H1 (cell line): ENCODE data around the gene SLC6A19. TPM values are rescaled to one million over a fixed set of nuclear protein-coding genes. Genes with fewer than 3 reads are reported as not detected.

Experiments
- CTCF ChIA-PET: fragments of 300-600 bp; sonication (Branson Sonifier 250); formaldehyde crosslinking; loops from one replicate; lab custom pipeline; 2021; ENCODE audit not compliant: partially characterized antibody; lab: Charles Lee
- POLR2A ChIA-PET: fragments of 300-600 bp; sonication (Branson Sonifier 250); formaldehyde crosslinking; loops from one replicate; lab custom pipeline; 2021; ENCODE audit warnings: inconsistent platforms; ENCODE audit not compliant: partially characterized antibody; lab: Charles Lee
- DNase-seq, 2 experiments: peaks; one replicate each; pipeline versions ENCODE4 v3.0.0 to v3.0.0-alpha.2; 2010 to 2022; ENCODE audit warnings: low spot score in 2 of 2, low read depth in 1 of 2, mixed read lengths in 1 of 2
- FAIRE-seq: peaks from 2 replicates; lab custom pipeline; 2011; peaks lifted over from hg19 to GRCh38; lab: Jason Lieb, UNC
- H2AFZ ChIP-seq: 2 replicates; pipeline ENCODE4 v1.8.1; 2012; ENCODE audit warnings: low read length, inconsistent platforms
- H2AK5ac ChIP-seq: 2 replicates; pipeline ENCODE4 v1.6.1; 2013; ENCODE audit warnings: low read depth, low read length
- H2BK120ac ChIP-seq: replicated peaks from 2 replicates; pipeline ENCODE3; 2013; ENCODE audit warnings: low read depth, low read length, inconsistent platforms
- H2BK12ac ChIP-seq: 2 replicates; pipeline ENCODE4 v1.6.1; 2013; ENCODE audit warnings: low read depth, low read length
- H2BK15ac ChIP-seq: 2 replicates; pipeline ENCODE4 v1.6.1; 2013; ENCODE audit warnings: low read length
- H2BK20ac ChIP-seq: 2 replicates; pipeline ENCODE4 v1.6.1; 2013; ENCODE audit warnings: low read length
- H2BK5ac ChIP-seq: 2 replicates; pipeline ENCODE4 v1.6.1; 2013; ENCODE audit warnings: low read depth, low read length
- H3K14ac ChIP-seq: 2 replicates; pipeline ENCODE4 v1.6.1; 2013; ENCODE audit warnings: inconsistent platforms; ENCODE audit not compliant: insufficient read length
- H3K18ac ChIP-seq: 2 replicates; pipeline ENCODE4 v1.6.1; 2013; ENCODE audit warnings: low read length; ENCODE audit errors: extremely low read depth
- H3K23ac ChIP-seq: 2 replicates; pipeline ENCODE4 v1.6.1; 2013; ENCODE audit warnings: inconsistent platforms; ENCODE audit not compliant: insufficient read length
- H3K23me2 ChIP-seq: 2 replicates; pipeline ENCODE4 v1.6.1; 2013; ENCODE audit warnings: low read depth, low read length
- H3K27ac ChIP-seq: 2 replicates; pipeline ENCODE4 v1.6.1; 2011; ENCODE audit warnings: low read depth, low read length, inconsistent platforms
- H3K27me3 ChIP-seq, 4 experiments: replicated peaks in 1 of 4; 1 replicate in 1 of 4; 2 replicates in 3 of 4; pipeline versions ENCODE4 v1.6.1 to v1.8.1; 2011 to 2013; ENCODE audit warnings: low read length in 3 of 4, mild to moderate bottlenecking in 3 of 4, inconsistent platforms in 2 of 4, mixed read lengths in 2 of 4, moderate library complexity in 1 of 4; ENCODE audit not compliant: control insufficient read depth in 3 of 4, insufficient read depth in 3 of 4; ENCODE audit errors: extremely low read depth in 1 of 4
- H3K36me3 ChIP-seq, 4 experiments: 2 replicates each; pipeline versions ENCODE4 v1.6.1 to v1.8.1; 2011 to 2013; ENCODE audit warnings: mild to moderate bottlenecking in 4 of 4, low read length in 3 of 4, moderate library complexity in 2 of 4, control low read depth in 1 of 4, inconsistent platforms in 1 of 4; ENCODE audit not compliant: insufficient read depth in 4 of 4, control insufficient read depth in 2 of 4
- H3K4ac ChIP-seq: replicated peaks from 2 replicates; pipeline ENCODE3; 2013; ENCODE audit warnings: low read length, low read depth, mixed read lengths, inconsistent platforms; ENCODE audit not compliant: insufficient read length
- H3K4me1 ChIP-seq, 4 experiments: replicated peaks in 1 of 4; 1 replicate in 1 of 4; 2 replicates in 3 of 4; pipeline versions ENCODE4 v1.6.1 to v1.8.1; 2011 to 2013; ENCODE audit warnings: low read length in 3 of 4, inconsistent platforms in 2 of 4, mixed read lengths in 1 of 4; ENCODE audit not compliant: insufficient read depth in 4 of 4, control insufficient read depth in 3 of 4
- H3K4me2 ChIP-seq, 2 experiments: 2 replicates each; pipeline versions ENCODE4 v1.6.1 to v1.8.1; 2011 to 2013; ENCODE audit warnings: low read depth in 2 of 2, low read length in 2 of 2, control low read depth in 1 of 2, inconsistent platforms in 1 of 2, mild to moderate bottlenecking in 1 of 2; ENCODE audit not compliant: insufficient read depth in 1 of 2
- H3K4me3 ChIP-seq, 4 experiments: fragments of 200-600, 300-600 bp in 1 of 4; sonication (generic), shearing (Covaris generic), sonication (Bioruptor Twin) in 1 of 4; 2 replicates each; pipeline versions ENCODE4 v1.5.1 to v1.8.1; 2011 to 2016; ENCODE audit warnings: low read length in 4 of 4, low read depth in 3 of 4, control low read depth in 2 of 4, inconsistent platforms in 2 of 4, mild to moderate bottlenecking in 2 of 4, mixed read lengths in 1 of 4, moderate library complexity in 1 of 4; ENCODE audit not compliant: insufficient read depth in 2 of 4; ENCODE audit errors: extremely low read depth in 1 of 4
- H3K56ac ChIP-seq: replicated peaks from 2 replicates; pipeline ENCODE3; 2013; ENCODE audit warnings: low read depth, mild to moderate bottlenecking, mixed read lengths, low read length, inconsistent platforms; ENCODE audit not compliant: insufficient read length
- H3K79me1 ChIP-seq: 2 replicates; pipeline ENCODE4 v1.6.1; 2013; ENCODE audit warnings: low read depth, low read length, control low read depth
- H3K79me2 ChIP-seq, 2 experiments: 2 replicates each; pipeline versions ENCODE4 v1.6.1 to v1.8.1; 2012 to 2013; ENCODE audit warnings: low read length in 2 of 2, mild to moderate bottlenecking in 2 of 2, inconsistent platforms in 1 of 2; ENCODE audit not compliant: insufficient read depth in 2 of 2, control insufficient read depth in 1 of 2
- H3K9ac ChIP-seq, 4 experiments: replicated peaks in 1 of 4; 1 replicate in 1 of 4; 2 replicates in 3 of 4; pipeline versions ENCODE4 v1.6.1 to v1.8.1; 2011 to 2013; ENCODE audit warnings: low read depth in 3 of 4, low read length in 3 of 4, control low read depth in 2 of 4, mild to moderate bottlenecking in 2 of 4, moderate library complexity in 2 of 4, inconsistent platforms in 1 of 4; ENCODE audit errors: extremely low read depth in 1 of 4
- H3K9me3 ChIP-seq, 2 experiments: 2 replicates each; pipeline versions ENCODE4 v1.6.1 to v1.8.1; 2012 to 2013; ENCODE audit warnings: mild to moderate bottlenecking in 2 of 2, moderate library complexity in 2 of 2, control low read depth in 1 of 2, inconsistent platforms in 1 of 2, low read depth in 1 of 2, low read length in 1 of 2, mixed read lengths in 1 of 2; ENCODE audit not compliant: insufficient read depth in 2 of 2
- H4K20me1 ChIP-seq, 2 experiments: replicated peaks in 1 of 2; 2 replicates each; pipeline versions ENCODE3 to v1.8.1; 2011 to 2013; ENCODE audit warnings: inconsistent platforms in 2 of 2, low read length in 2 of 2, mild to moderate bottlenecking in 1 of 2; ENCODE audit not compliant: insufficient read depth in 2 of 2, control insufficient read depth in 1 of 2
- H4K5ac ChIP-seq: 2 replicates; pipeline ENCODE4 v1.6.1; 2013; ENCODE audit warnings: low read length, low read depth, mixed read lengths, inconsistent platforms; ENCODE audit not compliant: insufficient read length
- H4K8ac ChIP-seq: 2 replicates; pipeline ENCODE4 v1.8.0; 2013; ENCODE audit warnings: mild to moderate bottlenecking, moderate library complexity, low read length, inconsistent platforms; ENCODE audit not compliant: insufficient read depth; ENCODE audit errors: extremely low read depth
- H4K91ac ChIP-seq: replicated peaks from 2 replicates; pipeline ENCODE3; 2013; ENCODE audit warnings: low read length, mixed read lengths, inconsistent platforms; ENCODE audit not compliant: insufficient read length
- ASH2L ChIP-seq: fragments of 200-600, 300-600 bp; sonication (generic); IDR thresholded peaks from one replicate; pipeline ENCODE4 v1.7.1; 2017; ENCODE audit warnings: low read length
- CBX8 ChIP-seq: fragments of 300-800, 300-1000 bp; sonication (generic); IDR thresholded peaks from 2 replicates; pipeline ENCODE4 v1.7.1; 2016; ENCODE audit warnings: low read depth, low read length, borderline replicate concordance
- EP300 ChIP-seq, 2 experiments: IDR thresholded peaks; 1 replicate in 1 of 2; 2 replicates in 1 of 2; pipeline ENCODE4 v1.6.1; 2011 to 2012; ENCODE audit warnings: low read depth in 2 of 2, low read length in 2 of 2, mild to moderate bottlenecking in 2 of 2, borderline replicate concordance in 1 of 2, inconsistent platforms in 1 of 2, moderate library complexity in 1 of 2
- HDAC6 ChIP-seq: IDR thresholded peaks from one replicate; pipeline ENCODE4 v1.7.1; 2012; ENCODE audit warnings: low read depth, mild to moderate bottlenecking, inconsistent platforms, low read length, moderate library complexity
- JUND ChIP-seq: IDR thresholded peaks from 2 replicates; pipeline ENCODE4 v1.6.1; 2011; ENCODE audit warnings: mild to moderate bottlenecking, improper control_type of control experiment, low read length
- KDM4A ChIP-seq: IDR thresholded peaks from one replicate; pipeline ENCODE4 v1.7.1; 2012; ENCODE audit warnings: low read depth, mild to moderate bottlenecking, moderate library complexity, low read length, inconsistent platforms; ENCODE audit not compliant: severe bottlenecking
- RAD21 ChIP-seq, 2 experiments: IDR thresholded peaks in 1 of 2; conservative IDR thresholded peaks in 1 of 2; 2 replicates each; pipeline ENCODE4 v1.6.1; 2011; ENCODE audit warnings: low read depth in 2 of 2, low read length in 2 of 2, improper control_type of control experiment in 1 of 2, inconsistent platforms in 1 of 2, mild to moderate bottlenecking in 1 of 2, moderate library complexity in 1 of 2
- WGBS, 2 experiments: shearing (Covaris generic) in 1 of 2; methylation state at CpG; one replicate each; pipeline versions ENCODE4 v1.1.6 to v1.1.7; 2013 to 2015; ENCODE audit warnings: low lambda C conversion rate in 2 of 2, mixed read lengths in 2 of 2, inconsistent platforms in 1 of 2, low coverage in 1 of 2, missing lambda C conversion rate in 1 of 2; ENCODE audit not compliant: insufficient replicate concordance in 2 of 2, insufficient coverage in 1 of 2, insufficient read length in 1 of 2; ENCODE audit errors: extremely low coverage in 1 of 2, missing lambda C conversion rate in 1 of 2; 5-methylcytosine and 5-hydroxymethylcytosine counted together
- polyA plus RNA-seq, 7 experiments: library from polyadenylated mRNA; depleted of rRNA in 3 of 7; stranded (reverse) in 5 of 7; unstranded in 2 of 7; fragments of >200 nt in 5 of 7; fragments of 200-250 nt in 2 of 7; gene quantifications; 1 replicate in 5 of 7; 2 replicates in 1 of 7; 4 replicates in 1 of 7; pipeline versions ENCODE4 v1.2.1 to v1.2.3, GENCODE V29; 2011 to 2013; ENCODE audit warnings: missing spikeins in 2 of 7, mixed read lengths in 2 of 7
- total RNA-seq: library from RNA; stranded (reverse); fragmentation: NEBNext Ultra II Directional; extraction: Animal tissue kit (Norgen Biotek cat#: 25700); gene quantifications from 2 replicates; pipeline ENCODE4 v1.2.1, GENCODE V29; 2021
- TF ChIP-seq, protein P1 (sequence below): IDR thresholded peaks from 2 replicates; pipeline ENCODE4 v1.6.1; 2012; ENCODE audit warnings: low read length, inconsistent platforms

Gene SLC6A19
- total and polyA plus RNA-seq, 2 of the 8 experiments (the other 6 are each of a cell fraction or from before 2014, with no cell fraction given): 0.02 TPM; not detected in 1

DNA sequence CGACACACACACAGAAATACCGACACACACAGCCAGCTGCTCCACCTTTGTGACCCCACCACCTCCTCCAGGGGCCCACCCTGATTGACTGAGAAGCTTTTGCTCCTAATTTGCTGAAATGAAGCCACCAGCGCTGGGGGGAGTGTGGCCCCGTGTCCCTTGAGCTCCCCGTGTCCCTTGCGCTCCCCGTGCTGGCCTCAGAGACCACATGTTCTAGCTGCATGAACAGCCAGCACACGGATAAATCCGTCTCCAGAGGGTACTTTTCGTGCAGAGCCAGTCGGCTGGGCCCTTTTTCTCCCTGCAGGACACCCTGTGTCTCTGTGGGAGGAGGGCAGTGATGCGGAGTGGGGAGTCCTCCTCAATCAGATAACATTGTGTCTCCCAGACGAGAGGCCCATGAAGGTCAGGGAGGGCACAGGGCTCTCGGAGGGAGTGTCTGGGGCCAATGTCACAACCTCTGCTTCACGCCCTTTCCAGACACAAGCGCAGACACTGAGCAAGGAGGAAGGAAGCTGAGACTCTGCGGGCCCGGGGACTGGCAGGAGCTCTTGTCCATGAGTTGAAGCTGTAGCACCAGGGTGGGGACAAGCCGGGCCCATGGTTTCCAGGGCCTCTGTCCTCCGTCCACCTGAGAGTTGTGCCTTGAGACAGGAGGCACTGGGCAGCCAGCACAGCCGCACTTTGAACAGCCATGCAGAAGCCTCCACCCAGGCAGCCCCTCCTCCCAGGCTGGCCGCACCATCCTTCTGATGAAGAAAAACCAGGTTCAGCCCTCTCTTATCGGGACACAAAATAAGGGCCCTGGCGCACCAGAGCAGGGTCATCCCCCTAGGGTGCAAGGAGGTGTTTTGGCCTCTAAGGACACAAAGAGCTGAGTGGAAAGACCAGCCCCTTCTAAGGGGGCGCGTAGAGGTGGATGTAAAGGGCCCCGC, 36.4 kb upstream of the SLC6A19 start:
- H2AK5ac ChIP-seq: no peak overlapping the region
- WGBS, 2 experiments: 92% methylated on average over 23 of the region's 27 CpGs; no CpG with 5 or more reads in 1 of the 2 experiments
- H3K4ac ChIP-seq: no peak overlapping the region
- no peak overlapping the region for H3K23ac ChIP-seq
- H2BK15ac ChIP-seq: 0 out of 2 replicates have a peak overlapping the region, but pooled peaks have one; percentile 95
- H3K9me3 ChIP-seq: no peaks in the 10 kb centered on the region
- H3K9ac ChIP-seq: no peak overlapping the region
- no peak overlapping the region for H2BK5ac ChIP-seq
- H2BK12ac ChIP-seq: no peak overlapping the region
- peaks cover 8% of the 10 kb centered on the region; the same call in 1 of the 2 replicates for H3K23me2 ChIP-seq
- no peak overlapping the region for H4K91ac ChIP-seq
- peak overlapping the region; percentile 16; the same call in 1 of the 2 replicates for H4K8ac ChIP-seq
- H2AFZ ChIP-seq: no peak overlapping the region
- H3K27ac ChIP-seq: no peak overlapping the region
- no peak overlapping the region for H2BK20ac ChIP-seq
- no peak overlapping the region for H2BK120ac ChIP-seq
- ChIA-PET CTCF (interaction anchor here (0.8 to 1.6 kb wide), 8 partner anchors 10 to 243 kb away, joined by 3 to 10 read pairs (median 3); no protein-coding TSS in a partner anchor), POLR2A (interaction anchor here (0.6 kb wide), 1 partner anchor 162 kb away, joined by 3 read pairs; no protein-coding TSS in a partner anchor)
- no peak overlapping the region for H3K56ac ChIP-seq
- DNase-seq: no peak
- H3K27me3 ChIP-seq: no peaks in the 10 kb centered on the region; a peak in 1 of 7 replicates
- no peak overlapping the region for H3K4me2 ChIP-seq
- no peak overlapping the region for H3K14ac ChIP-seq
- no peaks in the 10 kb centered on the region for H3K36me3 ChIP-seq
- H3K79me1 ChIP-seq: no peaks in the 10 kb centered on the region; the same call in 1 of the 2 replicates
- no peak overlapping the region for H4K5ac ChIP-seq
- H3K18ac ChIP-seq: no peak overlapping the region
- FAIRE-seq: no peak
- peaks cover 0 to 5% (median 2%) of the 10 kb centered on the region in 4 experiments; a peak in 2 of 7 replicates for H3K4me1 ChIP-seq
- H4K20me1 ChIP-seq: no peaks in the 10 kb centered on the region
- no peak overlapping the region for H3K4me3 ChIP-seq
- no peaks in the 10 kb centered on the region for H3K79me2 ChIP-seq
- TF ChIP-seq CBX8 (no peak), EP300 (IDR thresholded peaks at IDR 0.05; ENCODE audit: borderline replicate concordance in 1 of 2, low read depth in 2 of 2, low read length in 2 of 2) (no peak), ASH2L (no peak), HDAC6 (no peak), KDM4A (no peak), RAD21 (IDR thresholded peaks at IDR 0.05 in 1 of 2, conservative IDR thresholded peaks at IDR 0.05 in 1 of 2; ENCODE audit: low read depth in 2 of 2, low read length in 2 of 2) (no peak), JUND (no peak)
- TF ChIP-seq, protein P1, sequence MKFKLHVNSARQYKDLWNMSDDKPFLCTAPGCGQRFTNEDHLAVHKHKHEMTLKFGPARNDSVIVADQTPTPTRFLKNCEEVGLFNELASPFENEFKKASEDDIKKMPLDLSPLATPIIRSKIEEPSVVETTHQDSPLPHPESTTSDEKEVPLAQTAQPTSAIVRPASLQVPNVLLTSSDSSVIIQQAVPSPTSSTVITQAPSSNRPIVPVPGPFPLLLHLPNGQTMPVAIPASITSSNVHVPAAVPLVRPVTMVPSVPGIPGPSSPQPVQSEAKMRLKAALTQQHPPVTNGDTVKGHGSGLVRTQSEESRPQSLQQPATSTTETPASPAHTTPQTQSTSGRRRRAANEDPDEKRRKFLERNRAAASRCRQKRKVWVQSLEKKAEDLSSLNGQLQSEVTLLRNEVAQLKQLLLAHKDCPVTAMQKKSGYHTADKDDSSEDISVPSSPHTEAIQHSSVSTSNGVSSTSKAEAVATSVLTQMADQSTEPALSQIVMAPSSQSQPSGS: no peak
